Measurements from ENCODE around the gene TTC28. TPM values are rescaled to one million over a fixed set of nuclear protein-coding genes. Genes with fewer than 3 reads are reported as not detected.

Gene TTC28
- total and polyA plus RNA-seq, 12 donors = 2.1 to 27.7 (median 20.4) TPM

DNA sequence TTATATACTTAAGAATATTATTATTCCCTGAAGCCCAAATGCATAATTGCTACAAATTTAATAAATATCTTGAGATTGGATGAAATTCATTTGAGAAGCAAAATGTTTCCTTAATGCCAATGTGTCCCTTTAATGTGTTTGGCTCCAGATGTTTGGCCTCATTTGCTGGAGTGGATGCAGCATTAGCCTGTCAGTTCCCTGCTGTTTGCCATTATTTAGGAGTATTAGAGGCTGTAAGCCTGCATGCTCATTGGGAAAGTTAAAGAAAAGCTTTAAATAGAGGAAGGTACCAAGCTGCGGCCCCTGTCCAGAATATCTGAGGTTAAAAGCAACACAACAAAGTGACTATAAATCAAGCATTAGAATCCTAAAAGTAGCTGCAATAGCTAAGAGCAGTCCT is 705.8 kb downstream of the TTC28 start:
- no peak overlapping the region for H3K27ac ChIP-seq
- H3K4me3 ChIP-seq = no peak overlapping the region
- TF ChIP-seq, protein P1, sequence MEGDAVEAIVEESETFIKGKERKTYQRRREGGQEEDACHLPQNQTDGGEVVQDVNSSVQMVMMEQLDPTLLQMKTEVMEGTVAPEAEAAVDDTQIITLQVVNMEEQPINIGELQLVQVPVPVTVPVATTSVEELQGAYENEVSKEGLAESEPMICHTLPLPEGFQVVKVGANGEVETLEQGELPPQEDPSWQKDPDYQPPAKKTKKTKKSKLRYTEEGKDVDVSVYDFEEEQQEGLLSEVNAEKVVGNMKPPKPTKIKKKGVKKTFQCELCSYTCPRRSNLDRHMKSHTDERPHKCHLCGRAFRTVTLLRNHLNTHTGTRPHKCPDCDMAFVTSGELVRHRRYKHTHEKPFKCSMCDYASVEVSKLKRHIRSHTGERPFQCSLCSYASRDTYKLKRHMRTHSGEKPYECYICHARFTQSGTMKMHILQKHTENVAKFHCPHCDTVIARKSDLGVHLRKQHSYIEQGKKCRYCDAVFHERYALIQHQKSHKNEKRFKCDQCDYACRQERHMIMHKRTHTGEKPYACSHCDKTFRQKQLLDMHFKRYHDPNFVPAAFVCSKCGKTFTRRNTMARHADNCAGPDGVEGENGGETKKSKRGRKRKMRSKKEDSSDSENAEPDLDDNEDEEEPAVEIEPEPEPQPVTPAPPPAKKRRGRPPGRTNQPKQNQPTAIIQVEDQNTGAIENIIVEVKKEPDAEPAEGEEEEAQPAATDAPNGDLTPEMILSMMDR (IDR thresholded peaks at IDR 0.05) = no peak

GRCh38 chr22:27972732-27973698 is 706.6 kb downstream of the TTC28 start:
- 82 to 83% methylated on average over 9 of the region's 9 CpGs for WGBS, 2 donors
- no peaks in the 10 kb centered on the region for H3K36me3 ChIP-seq
- no peak overlapping the region for H3K27ac ChIP-seq
- no peak overlapping the region for H3K4me3 ChIP-seq
- H3K4me1 ChIP-seq = peaks cover 0 to 10% (median 0%) of the 10 kb centered on the region in 9 donors
- intact Hi-C loops (cut with DNase I) = no loop called here
- DNase-seq (no peak), ATAC-seq (no peak)
- no peaks in the 10 kb centered on the region for H3K27me3 ChIP-seq
- H3K9me3 ChIP-seq = peaks cover 0 to 28% (median 11%) of the 10 kb centered on the region in 11 donors
- TF ChIP-seq, protein P1 (IDR thresholded peaks at IDR 0.05) = no peak

More for the DNA sequence above, 705.8 kb downstream of the TTC28 start:
- intact Hi-C loops (cut with DNase I) = no loop called here
- DNase-seq (no peak), ATAC-seq (no peak)
- H3K9me3 ChIP-seq = peaks cover 0 to 28% (median 11%) of the 10 kb centered on the region in 11 donors
- no peaks in the 10 kb centered on the region for H3K36me3 ChIP-seq
- no peaks in the 10 kb centered on the region for H3K27me3 ChIP-seq
- H3K4me1 ChIP-seq = peaks cover 0 to 10% (median 0%) of the 10 kb centered on the region in 9 donors
- 82 to 83% methylated on average over 1 of the region's 1 CpG for WGBS, 2 donors

DNA sequence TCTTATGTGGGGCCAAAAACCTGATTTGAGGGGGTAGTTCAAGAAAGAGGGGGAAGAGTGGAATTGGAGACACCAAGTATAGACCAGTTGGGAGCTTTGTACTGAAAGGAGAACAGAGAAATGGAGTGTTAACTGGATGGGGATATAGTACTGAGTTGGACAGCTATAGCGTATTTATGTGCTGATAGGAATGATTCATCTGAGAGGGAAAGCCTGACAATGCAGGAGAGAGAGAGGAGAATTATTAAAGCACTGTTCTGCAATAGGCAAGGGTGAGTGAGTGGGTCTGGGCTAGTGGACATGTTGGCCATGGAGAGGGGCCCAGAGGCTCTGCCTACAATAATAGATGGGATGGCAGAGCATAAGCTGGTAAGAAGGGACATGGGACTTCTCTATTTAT is 707.7 kb downstream of the TTC28 start:
- WGBS, 2 donors = 96 to 100% methylated on average over 1 of the region's 1 CpG
- TF ChIP-seq, protein P1 (IDR thresholded peaks at IDR 0.05) = no peak
- peaks cover 0 to 28% (median 11%) of the 10 kb centered on the region in 11 donors for H3K9me3 ChIP-seq
- no peaks in the 10 kb centered on the region for H3K27me3 ChIP-seq
- no peak for ATAC-seq
- no peak for DNase-seq
- intact Hi-C loops (cut with DNase I) = no loop called here
- no peak overlapping the region for H3K27ac ChIP-seq
- H3K36me3 ChIP-seq = no peaks in the 10 kb centered on the region
- peaks cover 0 to 10% (median 0%) of the 10 kb centered on the region in 9 donors for H3K4me1 ChIP-seq
- no peak overlapping the region for H3K4me3 ChIP-seq

DNA sequence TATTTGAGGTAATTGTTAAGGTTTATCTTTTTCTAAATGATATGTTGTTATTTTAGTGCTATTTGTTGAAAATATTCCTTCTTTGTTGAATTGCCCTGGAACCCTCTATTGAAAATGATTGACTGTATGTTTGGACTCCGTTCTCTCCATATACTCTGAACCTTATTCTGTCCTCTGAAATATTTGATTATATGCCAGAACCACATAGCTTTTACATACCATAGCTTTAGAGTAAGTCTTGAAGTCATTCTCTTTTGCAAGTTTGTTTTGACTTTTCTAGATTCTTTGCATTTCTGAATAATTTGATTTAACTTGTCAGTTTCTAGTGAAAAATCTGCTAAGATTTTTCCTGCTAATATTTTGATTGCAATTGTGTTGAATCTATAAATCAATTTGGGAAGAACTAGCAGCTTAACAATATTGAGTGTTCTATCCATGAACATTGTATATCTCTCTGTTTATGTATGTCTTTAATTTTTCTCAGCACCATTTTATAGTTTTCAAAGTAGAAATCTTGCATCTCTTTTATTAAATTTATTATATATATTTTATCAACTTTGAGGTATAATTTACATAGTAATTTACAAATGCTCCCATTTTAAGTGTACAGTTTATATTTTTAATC is 708.9 kb downstream of the TTC28 start:
- no peak for DNase-seq
- no peaks in the 10 kb centered on the region for H3K36me3 ChIP-seq
- no peak for ATAC-seq
- peaks cover 0 to 28% (median 11%) of the 10 kb centered on the region in 11 donors for H3K9me3 ChIP-seq
- intact Hi-C loops (cut with DNase I) = no loop called here
- no peak overlapping the region for H3K4me3 ChIP-seq
- 86 to 97% methylated on average over 1 of the region's 1 CpG for WGBS, 2 donors
- no peaks in the 10 kb centered on the region for H3K4me1 ChIP-seq
- no peaks in the 10 kb centered on the region for H3K27me3 ChIP-seq
- H3K27ac ChIP-seq = no peak overlapping the region
- TF ChIP-seq, protein P1 (IDR thresholded peaks at IDR 0.05) = no peak
